ENCODE data around the gene BTBD1. TPM values are rescaled to one million over a fixed set of nuclear protein-coding genes. Genes with fewer than 3 reads are reported as not detected.
A peak's percentile ranks its signal among the peaks of the same experiment; 100 is the strongest.

Gene BTBD1
- total and polyA plus RNA-seq, 8 donors: 41.4 to 64.5 (median 62.4) TPM

DNA sequence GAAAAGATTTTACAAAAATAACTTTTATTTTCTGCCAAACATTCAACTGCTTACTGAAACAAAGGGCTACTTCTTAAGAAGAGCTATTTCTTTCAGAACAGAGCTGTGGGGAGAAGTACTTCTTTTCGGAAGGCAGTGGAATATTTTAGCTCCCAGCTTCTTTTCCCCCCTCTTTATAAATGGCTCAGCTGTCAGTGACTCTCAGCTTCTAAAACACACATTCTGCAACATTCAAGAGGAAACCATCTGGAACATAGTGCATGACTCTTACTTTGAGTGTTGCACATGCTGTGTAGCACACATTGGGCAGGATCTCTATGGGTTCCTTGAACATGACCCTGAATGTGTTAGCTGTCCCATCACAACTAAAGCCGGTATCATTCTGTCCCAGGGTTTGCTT lies 48.6 kb downstream of the BTBD1 start:
- Histone ChIP-seq H3K4me3 (no peak overlapping the region), H3K9me3 (no peaks in the 10 kb centered on the region), H3K36me3 (peaks cover 0 to 53% of the 10 kb centered on the region in 2 donors), H3K27ac (no peak overlapping the region), H3K4me1 (no peaks in the 10 kb centered on the region), H3K27me3 (no peaks in the 10 kb centered on the region)
- DNase-seq: peak in 1 of 4 donors; percentile 7
- ATAC-seq: no peak
- TF ChIP-seq, protein P1, sequence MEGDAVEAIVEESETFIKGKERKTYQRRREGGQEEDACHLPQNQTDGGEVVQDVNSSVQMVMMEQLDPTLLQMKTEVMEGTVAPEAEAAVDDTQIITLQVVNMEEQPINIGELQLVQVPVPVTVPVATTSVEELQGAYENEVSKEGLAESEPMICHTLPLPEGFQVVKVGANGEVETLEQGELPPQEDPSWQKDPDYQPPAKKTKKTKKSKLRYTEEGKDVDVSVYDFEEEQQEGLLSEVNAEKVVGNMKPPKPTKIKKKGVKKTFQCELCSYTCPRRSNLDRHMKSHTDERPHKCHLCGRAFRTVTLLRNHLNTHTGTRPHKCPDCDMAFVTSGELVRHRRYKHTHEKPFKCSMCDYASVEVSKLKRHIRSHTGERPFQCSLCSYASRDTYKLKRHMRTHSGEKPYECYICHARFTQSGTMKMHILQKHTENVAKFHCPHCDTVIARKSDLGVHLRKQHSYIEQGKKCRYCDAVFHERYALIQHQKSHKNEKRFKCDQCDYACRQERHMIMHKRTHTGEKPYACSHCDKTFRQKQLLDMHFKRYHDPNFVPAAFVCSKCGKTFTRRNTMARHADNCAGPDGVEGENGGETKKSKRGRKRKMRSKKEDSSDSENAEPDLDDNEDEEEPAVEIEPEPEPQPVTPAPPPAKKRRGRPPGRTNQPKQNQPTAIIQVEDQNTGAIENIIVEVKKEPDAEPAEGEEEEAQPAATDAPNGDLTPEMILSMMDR (IDR thresholded peaks at IDR 0.05): no peak
- intact Hi-C loops (cut with DNase I): no loop called here

DNA sequence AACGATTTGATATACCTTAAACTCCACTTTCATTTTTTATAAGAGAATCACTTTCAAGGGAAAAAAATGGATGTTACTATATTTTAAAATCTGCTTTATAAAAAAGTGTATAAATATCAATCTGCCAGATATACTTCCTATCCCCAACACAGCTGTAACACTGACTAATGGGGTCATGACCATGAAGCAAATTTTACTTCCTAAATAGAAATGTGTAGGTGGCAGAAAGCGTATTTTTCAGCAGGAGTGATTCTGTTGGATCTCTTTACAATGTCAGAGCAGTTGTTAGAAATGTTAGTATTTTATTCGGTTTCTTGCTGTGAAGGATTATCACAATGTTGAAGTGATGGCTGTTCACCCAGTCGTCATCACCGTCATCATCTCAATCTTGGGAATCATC lies 50.1 kb downstream of the BTBD1 start:
- ATAC-seq (no peak), DNase-seq (no peak)
- H3K27me3 ChIP-seq: no peaks in the 10 kb centered on the region
- H3K27ac ChIP-seq: no peak overlapping the region
- TF ChIP-seq, protein P1 (IDR thresholded peaks at IDR 0.05): no peak
- H3K4me3 ChIP-seq: no peak overlapping the region
- H3K4me1 ChIP-seq: peaks cover 0 to 9% of the 10 kb centered on the region in 2 donors
- no peaks in the 10 kb centered on the region for H3K9me3 ChIP-seq
- intact Hi-C loops (cut with DNase I): no loop called here
- H3K36me3 ChIP-seq: peaks cover 0 to 53% of the 10 kb centered on the region in 2 donors

DNA sequence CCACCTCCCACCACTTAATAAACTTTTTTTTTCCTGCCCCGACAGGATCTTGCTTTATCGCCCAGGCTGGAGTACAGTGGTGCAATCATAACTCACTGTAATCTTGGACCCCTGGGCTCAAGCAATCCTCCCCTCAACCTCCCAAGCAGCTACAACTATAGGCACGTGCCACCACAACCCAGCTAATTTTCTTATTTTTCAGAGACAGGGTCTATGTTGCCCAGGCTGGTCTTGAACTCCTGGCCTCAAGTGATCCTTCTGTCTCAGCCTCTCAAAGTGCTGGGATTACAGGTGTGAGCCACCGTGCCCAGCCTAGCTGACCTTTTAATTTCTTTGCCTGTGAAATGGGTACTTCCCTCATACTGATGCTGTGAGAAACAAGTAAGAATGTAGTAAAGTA lies 51.7 kb downstream of the BTBD1 start:
- Histone ChIP-seq H3K27ac (no peak overlapping the region), H3K27me3 (no peaks in the 10 kb centered on the region), H3K4me3 (no peak overlapping the region), H3K9me3 (no peaks in the 10 kb centered on the region), H3K36me3 (peaks cover 0 to 41% of the 10 kb centered on the region in 2 donors), H3K4me1 (peaks cover 4 to 16% of the 10 kb centered on the region in 2 donors)
- intact Hi-C loops (cut with DNase I): no loop called here
- no peak for DNase-seq
- no peak for ATAC-seq
- TF ChIP-seq, protein P1 (IDR thresholded peaks at IDR 0.05): no peak

DNA sequence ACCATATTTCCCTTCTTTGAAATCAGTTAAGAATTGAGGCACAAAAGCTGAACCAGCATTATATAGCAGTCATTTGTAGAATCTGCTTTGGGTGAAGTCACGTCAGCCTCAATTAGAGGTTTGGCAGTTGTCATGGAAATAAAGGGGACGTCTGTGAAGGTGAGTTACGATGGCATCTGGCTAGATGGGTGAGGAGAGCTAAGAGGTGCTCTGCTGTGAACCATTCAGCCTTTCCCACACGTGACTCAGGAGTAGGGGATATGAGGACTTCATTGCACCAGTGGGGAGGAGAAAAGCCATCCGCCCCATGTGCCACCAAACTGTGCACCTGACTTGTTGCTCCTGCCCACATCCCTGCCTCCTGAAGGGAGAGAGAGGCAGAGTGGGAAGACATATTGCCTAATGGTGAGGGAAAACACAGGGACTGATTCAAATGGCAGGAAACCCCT lies 52.8 kb downstream of the BTBD1 start:
- intact Hi-C loops (cut with DNase I): no loop called here
- peaks cover 6 to 27% of the 10 kb centered on the region in 2 donors for H3K4me1 ChIP-seq
- ATAC-seq: no peak
- H3K4me3 ChIP-seq: no peak overlapping the region
- no peaks in the 10 kb centered on the region for H3K9me3 ChIP-seq
- TF ChIP-seq, protein P1 (IDR thresholded peaks at IDR 0.05): no peak
- H3K36me3 ChIP-seq: peaks cover 0 to 34% of the 10 kb centered on the region in 2 donors
- no peak overlapping the region for H3K27ac ChIP-seq
- DNase-seq: no peak
- H3K27me3 ChIP-seq: no peaks in the 10 kb centered on the region

DNA sequence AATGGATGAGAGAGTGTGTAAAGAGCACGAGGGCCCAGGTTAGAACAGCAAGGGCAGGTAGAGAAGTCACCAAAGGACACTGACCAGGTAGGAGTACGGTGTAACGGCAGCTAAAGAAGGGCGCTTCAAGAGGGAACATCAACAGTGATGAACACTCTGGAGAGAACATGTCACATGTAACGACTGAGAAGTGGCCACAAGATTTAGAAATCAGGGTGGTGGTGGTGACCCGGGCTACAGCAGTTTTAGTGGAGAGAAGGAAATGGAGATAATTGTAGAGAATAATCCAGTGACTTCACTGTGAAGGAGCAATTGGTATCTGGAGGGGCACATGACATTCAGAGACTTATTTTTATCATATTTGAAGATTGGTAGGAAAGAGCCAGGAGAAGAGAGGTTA lies 54.4 kb downstream of the BTBD1 start:
- no peak for ATAC-seq
- H3K36me3 ChIP-seq: peaks cover 0 to 35% of the 10 kb centered on the region in 2 donors
- no peak overlapping the region for H3K4me3 ChIP-seq
- H3K27ac ChIP-seq: no peak overlapping the region
- intact Hi-C loops (cut with DNase I): no loop called here
- TF ChIP-seq, protein P1 (IDR thresholded peaks at IDR 0.05): no peak
- no peaks in the 10 kb centered on the region for H3K27me3 ChIP-seq
- DNase-seq: no peak
- H3K9me3 ChIP-seq: no peaks in the 10 kb centered on the region
- H3K4me1 ChIP-seq: peaks cover 6 to 35% of the 10 kb centered on the region in 2 donors

Measured in left lung (tissue), 10 donors.